Glutamatergic neuron (in vitro differentiated cells): ENCODE results near the gene FGF14. TPM values are rescaled to one million over a fixed set of nuclear protein-coding genes. Genes with fewer than 3 reads are reported as not detected.

Source experiments
- DNase-seq: peaks from one replicate; pipeline ENCODE4 v3.0.0; 2022
- H3K27ac Mint-ChIP-seq: one replicate; pipeline ENCODE4 v1.8.0; 2020; ENCODE audit warnings: mild to moderate bottlenecking, mixed read lengths, inconsistent platforms; ENCODE audit not compliant: unreplicated experiment
- H3K27me3 Mint-ChIP-seq: one replicate; pipeline ENCODE4 v1.8.0; 2020; ENCODE audit warnings: mild to moderate bottlenecking, moderate library complexity, mixed read lengths, inconsistent platforms; ENCODE audit not compliant: unreplicated experiment
- H3K36me3 Mint-ChIP-seq: one replicate; pipeline ENCODE4 v1.8.0; 2020; ENCODE audit warnings: mild to moderate bottlenecking, mixed read lengths, inconsistent platforms; ENCODE audit not compliant: unreplicated experiment
- H3K4me1 Mint-ChIP-seq: one replicate; pipeline ENCODE4 v1.8.0; 2020; ENCODE audit warnings: mild to moderate bottlenecking, low read depth, mixed read lengths, inconsistent platforms; ENCODE audit not compliant: unreplicated experiment
- H3K4me3 Mint-ChIP-seq: one replicate; pipeline ENCODE4 v1.8.0; 2020; ENCODE audit warnings: mild to moderate bottlenecking, mixed read lengths, inconsistent platforms; ENCODE audit not compliant: unreplicated experiment
- H3K9me3 Mint-ChIP-seq: one replicate; pipeline ENCODE4 v1.8.0; 2020; ENCODE audit warnings: mild to moderate bottlenecking, moderate library complexity, mixed read lengths, inconsistent platforms; ENCODE audit not compliant: unreplicated experiment
- total RNA-seq: library from RNA; stranded (reverse); fragmentation: NEBNext Ultra II Directional; extraction: Animal tissue kit (Norgen Biotek cat#: 25700); gene quantifications from one replicate; pipeline ENCODE4 v1.2.1, GENCODE V29; 2021; ENCODE audit not compliant: unreplicated experiment
- TF ChIP-seq, protein P1 (sequence below): fragments of 200-600 bp; sonication (generic); IDR thresholded peaks from one replicate; pipeline ENCODE4 v1.5.0; 2021; ENCODE audit not compliant: partially characterized antibody, unreplicated experiment

Gene FGF14
- total RNA-seq, 1 donor from 2014 or later = 17.8 TPM

- no peak overlapping the region for H3K27ac Mint-ChIP-seq
Measured at GRCh38 chr13:101774393-101774792, 627.5 kb downstream of the FGF14 start.

DNA sequence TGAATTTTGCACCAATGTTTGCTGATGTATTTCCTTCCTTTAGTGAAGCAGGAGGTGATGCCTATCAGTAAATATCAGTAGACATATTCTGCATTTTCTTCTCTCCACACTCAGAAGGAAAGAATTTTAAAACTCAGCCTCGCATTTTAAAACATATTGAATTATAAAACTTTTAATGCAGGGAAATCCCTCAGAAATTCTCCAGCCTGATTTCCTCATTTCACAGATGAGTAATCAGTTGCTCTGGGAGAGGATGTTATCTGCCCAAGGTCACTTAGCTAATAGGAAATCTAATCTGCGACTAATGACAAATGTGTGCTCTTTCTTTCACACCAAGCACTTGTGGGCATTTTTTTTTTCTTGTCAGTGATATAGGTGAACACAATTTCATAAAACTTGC lies 628.8 kb downstream of the FGF14 start:
- DNase-seq = no peak
- TF ChIP-seq, protein P1, sequence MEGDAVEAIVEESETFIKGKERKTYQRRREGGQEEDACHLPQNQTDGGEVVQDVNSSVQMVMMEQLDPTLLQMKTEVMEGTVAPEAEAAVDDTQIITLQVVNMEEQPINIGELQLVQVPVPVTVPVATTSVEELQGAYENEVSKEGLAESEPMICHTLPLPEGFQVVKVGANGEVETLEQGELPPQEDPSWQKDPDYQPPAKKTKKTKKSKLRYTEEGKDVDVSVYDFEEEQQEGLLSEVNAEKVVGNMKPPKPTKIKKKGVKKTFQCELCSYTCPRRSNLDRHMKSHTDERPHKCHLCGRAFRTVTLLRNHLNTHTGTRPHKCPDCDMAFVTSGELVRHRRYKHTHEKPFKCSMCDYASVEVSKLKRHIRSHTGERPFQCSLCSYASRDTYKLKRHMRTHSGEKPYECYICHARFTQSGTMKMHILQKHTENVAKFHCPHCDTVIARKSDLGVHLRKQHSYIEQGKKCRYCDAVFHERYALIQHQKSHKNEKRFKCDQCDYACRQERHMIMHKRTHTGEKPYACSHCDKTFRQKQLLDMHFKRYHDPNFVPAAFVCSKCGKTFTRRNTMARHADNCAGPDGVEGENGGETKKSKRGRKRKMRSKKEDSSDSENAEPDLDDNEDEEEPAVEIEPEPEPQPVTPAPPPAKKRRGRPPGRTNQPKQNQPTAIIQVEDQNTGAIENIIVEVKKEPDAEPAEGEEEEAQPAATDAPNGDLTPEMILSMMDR = no peak
- no peak overlapping the region for H3K4me3 Mint-ChIP-seq
- no peaks in the 10 kb centered on the region for H3K27me3 Mint-ChIP-seq
- H3K9me3 Mint-ChIP-seq = peaks cover 2% of the 10 kb centered on the region
- H3K4me1 Mint-ChIP-seq = peaks cover 2% of the 10 kb centered on the region
- H3K27ac Mint-ChIP-seq = no peak overlapping the region
- peaks cover 1% of the 10 kb centered on the region for H3K36me3 Mint-ChIP-seq

More at GRCh38 chr13:101774393-101774792, 627.5 kb downstream of the FGF14 start:
- TF ChIP-seq, protein P1 = no peak
- Mint-ChIP-seq H3K27me3 (no peaks in the 10 kb centered on the region), H3K4me1 (peaks cover 2% of the 10 kb centered on the region), H3K4me3 (no peak overlapping the region), H3K9me3 (peaks cover 2% of the 10 kb centered on the region), H3K36me3 (peaks cover 7% of the 10 kb centered on the region)
- DNase-seq = no peak

GRCh38 chr13:101767131-101767530 lies 634.7 kb downstream of the FGF14 start:
- TF ChIP-seq, protein P1 = no peak
- Mint-ChIP-seq H3K36me3 (no peaks in the 10 kb centered on the region), H3K27me3 (no peaks in the 10 kb centered on the region), H3K4me1 (peaks cover 6% of the 10 kb centered on the region), H3K4me3 (no peak overlapping the region), H3K27ac (no peak overlapping the region), H3K9me3 (no peaks in the 10 kb centered on the region)
- DNase-seq = no peak

DNA sequence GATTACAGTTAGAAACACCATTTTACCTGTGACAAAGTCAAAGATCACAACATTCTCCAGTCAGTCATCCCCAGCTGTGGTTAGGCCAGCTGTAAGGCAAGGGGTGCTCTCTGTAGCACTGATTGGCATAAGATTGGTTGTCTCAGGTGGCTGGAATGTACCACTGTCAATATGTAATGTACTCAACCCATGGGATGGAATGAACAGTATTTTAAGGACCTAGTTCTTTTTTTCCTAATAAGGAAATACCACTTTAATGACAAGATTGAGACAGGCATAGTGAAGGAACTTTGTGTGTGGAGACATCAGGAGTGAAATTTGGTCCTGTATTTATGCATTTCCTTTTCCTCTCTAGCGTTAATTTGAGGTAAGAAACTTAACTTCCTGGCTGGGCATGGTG lies 638.7 kb downstream of the FGF14 start:
- no peak for DNase-seq
- Mint-ChIP-seq H3K27ac (no peak overlapping the region), H3K27me3 (no peaks in the 10 kb centered on the region), H3K4me1 (peaks cover 6% of the 10 kb centered on the region), H3K36me3 (no peaks in the 10 kb centered on the region), H3K4me3 (no peak overlapping the region), H3K9me3 (no peaks in the 10 kb centered on the region)
- TF ChIP-seq, protein P1 = no peak

DNA sequence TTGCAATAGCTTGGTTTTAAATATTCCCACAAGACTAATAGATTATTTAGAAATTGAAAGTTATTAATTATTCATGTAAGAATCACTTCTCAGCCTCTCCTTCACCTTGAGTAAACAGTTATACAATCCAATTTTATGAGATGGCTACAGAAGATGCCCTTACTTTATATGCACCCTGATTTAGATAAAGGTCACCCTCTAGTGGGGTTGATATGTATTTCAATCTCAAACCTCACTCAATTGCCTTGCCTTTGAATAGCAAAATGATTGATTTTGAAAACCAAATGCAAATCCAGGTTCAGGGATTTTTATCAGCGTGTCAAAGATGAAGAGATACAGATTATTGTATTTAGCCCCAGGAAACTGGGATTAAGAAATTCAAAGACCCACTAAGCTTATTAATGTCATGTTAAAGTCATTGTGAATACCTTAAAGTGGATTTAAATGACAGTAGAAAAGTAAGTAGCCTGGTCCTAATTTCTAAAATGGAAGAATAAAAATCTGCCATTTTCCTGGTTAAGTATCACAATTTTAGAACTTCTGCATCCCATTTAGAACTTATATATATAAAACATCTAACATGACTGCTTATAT lies 644.3 kb downstream of the FGF14 start:
- no peaks in the 10 kb centered on the region for H3K27me3 Mint-ChIP-seq
- no peaks in the 10 kb centered on the region for H3K9me3 Mint-ChIP-seq
- no peak overlapping the region for H3K27ac Mint-ChIP-seq
- DNase-seq = no peak
- TF ChIP-seq, protein P1 = peak; percentile 74
- peaks cover 2% of the 10 kb centered on the region for H3K4me1 Mint-ChIP-seq
- H3K4me3 Mint-ChIP-seq = no peak overlapping the region
- H3K36me3 Mint-ChIP-seq = no peaks in the 10 kb centered on the region
